Left ventricle myocardium inferior (tissue), 1 donor: ENCODE data around the gene LMNTD2. TPM values are rescaled to one million over a fixed set of nuclear protein-coding genes. Genes with fewer than 3 reads are reported as not detected.

Experiments
- DNase-seq: peaks from one replicate; pipeline ENCODE4 v3.0.0-alpha.2; 2020
- H3K27ac ChIP-seq: fragments of 200-600 bp; replicated peaks from 2 replicates; pipeline ENCODE4 v1.8.0; 2021
- H3K27me3 ChIP-seq: fragments of 200-600 bp; 2 replicates; pipeline ENCODE4 v1.8.0; 2021; ENCODE audit warnings: low read depth
- H3K36me3 ChIP-seq: fragments of 200-600 bp; 2 replicates; pipeline ENCODE4 v1.8.0; 2021
- H3K4me1 ChIP-seq: fragments of 200-600 bp; 2 replicates; pipeline ENCODE4 v1.8.0; 2021
- H3K4me3 ChIP-seq: fragments of 200-600 bp; 2 replicates; pipeline ENCODE4 v1.8.0; 2021; ENCODE audit warnings: mild to moderate bottlenecking, moderate library complexity
- H3K9me3 ChIP-seq: fragments of 200-600 bp; replicated peaks from 2 replicates; pipeline ENCODE4 v1.8.0; 2021
- CTCF ChIP-seq: fragments of 200-600 bp; IDR thresholded peaks from 2 replicates; pipeline ENCODE4 v1.8.0; 2021; ENCODE audit warnings: antibody characterized with exemption, mild to moderate bottlenecking, borderline replicate concordance
- intact Hi-C: fragments of 100-400 bp; cut with micrococcal nuclease; formaldehyde crosslinking; loops from one replicate; pipeline ENCODE4 v1.11.0; 2022
- total RNA-seq: library from RNA; stranded (reverse); fragmentation: NEBNext Ultra II Directional; extraction: Animal tissue kit (Norgen Biotek cat#: 25700); gene quantifications from one replicate; pipeline ENCODE4 v1.2.1, GENCODE V29; 2021
- donor health status: DM: no; HTN: yes; CAD: no; lungs with severe emphysema.

LMNTD2 gene
- total RNA-seq, 1 donor from 2014 or later: 0.52 TPM

GRCh38 chr11:597166-597725 lies 36.7 kb upstream of the LMNTD2 start:
- no peak for DNase-seq
- TF ChIP-seq CTCF: no peak

GRCh38 chr11:596374-596773 lies 35.8 kb upstream of the LMNTD2 start:
- H3K4me1 ChIP-seq: no peaks in the 10 kb centered on the region
- no peaks in the 10 kb centered on the region for H3K27me3 ChIP-seq
- no peak for TF ChIP-seq CTCF
- no peak overlapping the region for H3K27ac ChIP-seq
- H3K36me3 ChIP-seq: peaks cover 98% of the 10 kb centered on the region
- no peaks in the 10 kb centered on the region for H3K9me3 ChIP-seq
- DNase-seq: no peak
- no peak overlapping the region for H3K4me3 ChIP-seq
- intact Hi-C loops: no loop called here

More at GRCh38 chr11:597166-597725, 36.7 kb upstream of the LMNTD2 start:
- Histone ChIP-seq H3K4me3 (no peak overlapping the region), H3K27ac (no peak overlapping the region), H3K9me3 (no peaks in the 10 kb centered on the region), H3K27me3 (no peaks in the 10 kb centered on the region), H3K36me3 (peaks cover 100% of the 10 kb centered on the region), H3K4me1 (no peaks in the 10 kb centered on the region)
- intact Hi-C loops: no loop called here

- peaks cover 98% of the 10 kb centered on the region for H3K36me3 ChIP-seq
- no peak overlapping the region for H3K4me3 ChIP-seq
- intact Hi-C loops: no loop called here
- no peak overlapping the region for H3K27ac ChIP-seq
- no peaks in the 10 kb centered on the region for H3K9me3 ChIP-seq
- no peak for DNase-seq
- no peaks in the 10 kb centered on the region for H3K4me1 ChIP-seq
- H3K27me3 ChIP-seq: no peaks in the 10 kb centered on the region
- no peak for TF ChIP-seq CTCF
Observed at GRCh38 chr11:595400-595799, 34.9 kb upstream of the LMNTD2 start.

GRCh38 chr11:593347-593746 lies 32.8 kb upstream of the LMNTD2 start:
- Histone ChIP-seq H3K4me1 (no peaks in the 10 kb centered on the region), H3K36me3 (peaks cover 97% of the 10 kb centered on the region), H3K27me3 (no peaks in the 10 kb centered on the region), H3K9me3 (no peaks in the 10 kb centered on the region), H3K4me3 (no peak overlapping the region), H3K27ac (no peak overlapping the region)
- intact Hi-C loops: no loop called here
- no peak for DNase-seq
- TF ChIP-seq CTCF: no peak

- H3K4me1 ChIP-seq: no peaks in the 10 kb centered on the region
- no peak for TF ChIP-seq CTCF
- peaks cover 97% of the 10 kb centered on the region for H3K36me3 ChIP-seq
- H3K27me3 ChIP-seq: no peaks in the 10 kb centered on the region
- DNase-seq: no peak
- intact Hi-C loops: no loop called here
- no peak overlapping the region for H3K27ac ChIP-seq
- H3K4me3 ChIP-seq: no peak overlapping the region
- no peaks in the 10 kb centered on the region for H3K9me3 ChIP-seq
Observed at GRCh38 chr11:592918-593317, 32.4 kb upstream of the LMNTD2 start.
